GM19463 (cell line): Measurements from ENCODE around the gene BRPF3.

Source experiments
- ATAC-seq: cut with Tn5 transposase; IDR thresholded peaks from one replicate; pipeline ENCODE4 v1.9.1; 2021; ENCODE audit warnings: mild to moderate bottlenecking, moderate library complexity; ENCODE audit not compliant: unreplicated experiment

Gene BRPF3

GRCh38 chr6:36266913-36267644 is 70.5 kb downstream of the BRPF3 start:
- ATAC-seq: no peak

GRCh38 chr6:36267731-36268477 is 71.4 kb downstream of the BRPF3 start:
- no peak for ATAC-seq

- ATAC-seq: no peak
Measured at GRCh38 chr6:36268478-36269275, 72.1 kb downstream of the BRPF3 start.

- ATAC-seq: no peak
Measured at GRCh38 chr6:36269834-36270705, 73.5 kb downstream of the BRPF3 start, which contains the start of gene PNPLA1. Gene PNPLA1 (plus strand): TSS chr6:36270060. CDS start chr6:36270460, 400 bp downstream.

GRCh38 chr6:36272234-36272633 is 75.7 kb downstream of the BRPF3 start:
- no peak for ATAC-seq

- no peak for ATAC-seq
Measured at GRCh38 chr6:36273067-36273466, 76.5 kb downstream of the BRPF3 start.

- ATAC-seq: no peak
Measured at GRCh38 chr6:36273802-36274514, 77.4 kb downstream of the BRPF3 start.

- ATAC-seq: no peak
Measured at GRCh38 chr6:36276581-36277536, 80.3 kb downstream of the BRPF3 start.

GRCh38 chr6:36277946-36278470 is 81.5 kb downstream of the BRPF3 start:
- ATAC-seq: no peak

- no peak for ATAC-seq
Measured at GRCh38 chr6:36280467-36280866, 83.9 kb downstream of the BRPF3 start.

GRCh38 chr6:36280983-36281382 is 84.4 kb downstream of the BRPF3 start:
- ATAC-seq: no peak
